NAMALWA (cell line): ENCODE measurements around the gene ARMC6.
A peak's percentile ranks its signal among the peaks of the same experiment; 100 is the strongest.
"Not testable (repeated sequence)": the region's sequence is repeated elsewhere in the genome, so short reads cannot be mapped to it uniquely, and the experiment has no call there.

Experiments
- DNase-seq: peaks from one replicate; pipeline ENCODE4 v3.0.0-alpha.2; 2015; ENCODE audit warnings: low spot score

Gene ARMC6

DNA sequence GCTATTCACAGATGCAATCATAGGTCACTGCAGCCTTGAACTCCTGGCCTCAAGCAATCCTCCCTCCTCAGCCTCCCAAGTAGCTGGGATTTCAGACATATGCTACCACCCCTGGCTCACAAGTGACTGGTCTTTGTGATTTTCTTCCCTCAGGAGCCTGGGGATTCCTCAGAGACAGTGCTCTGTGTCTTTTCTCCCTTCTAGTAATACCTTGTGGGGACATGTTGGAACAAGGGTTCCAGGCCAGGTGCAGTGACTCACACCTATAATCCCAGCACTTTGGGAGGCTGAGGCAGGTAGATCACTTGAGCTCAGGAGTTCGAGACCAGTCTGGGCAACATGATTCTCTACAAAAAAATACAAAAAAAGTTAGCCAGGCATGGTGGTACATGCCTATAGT, 10.0 kb upstream of the ARMC6 start:
- not testable (repeated sequence) for DNase-seq

DNA sequence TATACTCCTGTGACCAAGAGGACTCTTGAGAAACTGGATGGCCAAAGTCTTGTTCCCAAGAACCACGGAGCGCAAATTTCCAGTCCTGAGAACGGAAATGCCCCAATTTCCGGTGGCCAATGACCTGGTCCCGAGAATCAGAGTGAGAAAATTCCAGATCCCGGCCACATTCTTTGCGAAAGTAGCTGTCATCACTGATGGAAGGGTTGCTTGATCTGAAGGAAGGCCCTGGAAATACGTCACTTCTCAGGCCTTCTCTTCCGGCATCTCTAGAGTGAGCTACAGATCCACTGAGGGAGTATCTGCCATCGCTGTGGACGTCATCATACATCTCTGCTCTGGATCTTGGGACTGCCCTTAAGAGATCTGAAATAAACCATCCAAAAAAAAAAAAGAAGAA, 7.5 kb upstream of the ARMC6 start:
- no peak for DNase-seq

DNA sequence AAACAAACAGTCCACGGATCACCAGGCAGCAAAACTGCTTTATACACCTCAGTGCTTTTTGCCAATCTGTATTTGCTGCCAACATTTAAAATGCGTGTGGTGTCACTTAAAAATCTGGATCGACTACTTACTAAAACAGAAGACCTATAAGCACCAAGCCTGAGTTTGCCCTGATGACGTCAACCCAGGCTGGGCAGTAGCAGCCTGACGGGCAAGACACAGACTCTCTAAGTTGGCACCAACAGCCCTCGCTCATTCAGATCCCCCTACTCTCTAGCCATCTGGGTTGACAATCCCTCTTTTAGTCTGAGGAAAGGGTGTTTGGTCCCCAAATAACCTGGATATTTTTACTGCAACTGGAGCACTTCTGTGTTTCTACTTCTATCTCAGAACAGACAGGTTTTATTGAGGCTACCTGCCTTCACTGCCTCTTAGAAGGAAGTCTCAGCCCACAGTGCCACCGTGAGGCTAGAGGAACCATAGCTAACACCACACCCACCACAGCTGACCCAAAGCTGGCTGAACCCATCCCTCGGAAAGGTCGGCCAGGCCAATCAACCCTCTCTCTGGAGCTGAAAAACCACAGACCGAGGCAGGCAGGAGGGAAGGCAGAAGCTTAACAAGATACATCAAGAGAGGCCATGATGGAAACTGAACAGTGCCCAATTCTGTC, 7.0 kb upstream of the ARMC6 start:
- no peak for DNase-seq

GRCh38 chr19:19027228-19027627, 6.2 kb upstream of the ARMC6 start:
- no peak for DNase-seq

GRCh38 chr19:19028526-19028925, 4.9 kb upstream of the ARMC6 start:
- DNase-seq = no peak

- no peak for DNase-seq
These were observed 1.5 kb upstream of the ARMC6 start for GRCh38 chr19:19031891-19032290.

DNA sequence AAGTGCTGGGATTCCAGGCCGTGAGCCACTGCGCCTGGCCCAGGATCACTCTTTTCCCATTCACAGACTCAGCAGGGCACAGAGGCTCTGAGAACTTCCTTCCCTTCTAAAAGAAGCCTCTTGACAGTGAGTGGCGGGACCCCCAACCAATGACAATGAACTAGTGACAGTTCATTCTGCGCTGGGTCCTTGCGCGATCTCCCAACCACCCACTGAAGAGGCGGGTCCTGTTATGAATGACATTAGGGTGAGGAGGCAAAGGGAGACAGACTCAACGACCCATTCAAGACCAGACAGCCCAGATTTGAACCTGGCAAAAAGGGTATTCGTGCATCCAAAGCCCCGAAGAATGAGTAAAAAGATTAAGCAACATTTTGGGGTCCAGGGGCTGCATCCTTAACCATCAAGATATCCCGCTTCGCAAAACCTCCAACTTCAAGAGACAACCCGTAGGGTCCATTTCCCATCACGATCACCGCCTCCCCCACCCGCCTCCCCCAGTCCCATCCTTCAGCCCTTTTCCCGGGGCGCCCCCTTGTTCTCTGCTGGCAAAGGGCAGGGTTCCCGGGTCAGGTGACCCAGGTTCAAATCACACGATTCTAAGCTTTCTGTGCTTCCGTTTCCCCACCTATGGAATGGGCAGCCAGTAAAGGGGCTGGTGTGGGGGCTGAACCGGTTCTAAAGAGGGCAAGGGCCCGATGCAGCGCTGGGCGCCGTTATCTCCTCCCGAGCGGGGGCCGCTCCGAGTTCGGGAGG, 805 bp upstream of the ARMC6 start:
- DNase-seq = peak; percentile 97

GRCh38 chr19:19033176-19033425, 302 bp upstream of the ARMC6 start:
- DNase-seq = no peak

- peak; percentile 96 for DNase-seq
These were observed 811 bp downstream of the ARMC6 start for GRCh38 chr19:19034204-19034624.

DNA sequence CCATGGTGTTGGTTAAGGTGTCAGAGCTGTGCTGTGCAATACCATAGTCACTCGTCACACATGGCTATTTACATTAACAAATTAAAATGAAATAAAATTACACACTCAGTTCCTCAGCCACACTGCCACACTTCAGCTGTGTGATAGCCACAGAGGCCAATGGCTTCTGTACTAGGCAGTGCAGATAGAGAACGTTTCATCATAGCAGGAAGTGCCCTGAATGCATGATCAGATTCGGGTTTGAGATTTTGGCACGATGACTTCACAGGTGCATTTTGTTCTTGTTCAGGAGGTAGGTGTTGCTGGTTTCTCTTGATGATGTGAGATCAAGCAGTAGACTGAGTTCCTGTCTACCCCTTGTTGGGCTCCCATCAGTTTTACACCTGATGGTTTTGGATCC, 6.5 kb downstream of the ARMC6 start:
- DNase-seq = peak; percentile 86

DNA sequence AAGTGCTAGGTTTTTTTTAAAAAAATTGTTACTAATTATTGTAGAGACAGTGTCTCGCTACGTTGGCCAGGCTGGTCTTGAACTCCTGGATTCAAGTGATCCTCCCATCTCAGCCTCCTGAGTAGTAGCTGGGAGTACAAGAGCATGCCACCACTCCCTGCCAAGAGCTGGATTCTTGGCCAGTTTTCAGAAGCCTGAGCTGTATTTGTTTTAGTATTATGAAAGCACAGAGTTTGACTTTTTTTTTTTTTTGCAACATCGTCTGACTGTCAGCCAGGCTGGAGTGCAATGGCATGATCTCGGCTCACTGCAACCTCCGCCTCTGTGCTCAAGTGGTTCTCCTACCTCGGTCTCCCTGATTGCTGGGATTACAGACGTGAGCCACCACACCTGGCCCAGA, 7.0 kb downstream of the ARMC6 start:
- no peak for DNase-seq

DNA sequence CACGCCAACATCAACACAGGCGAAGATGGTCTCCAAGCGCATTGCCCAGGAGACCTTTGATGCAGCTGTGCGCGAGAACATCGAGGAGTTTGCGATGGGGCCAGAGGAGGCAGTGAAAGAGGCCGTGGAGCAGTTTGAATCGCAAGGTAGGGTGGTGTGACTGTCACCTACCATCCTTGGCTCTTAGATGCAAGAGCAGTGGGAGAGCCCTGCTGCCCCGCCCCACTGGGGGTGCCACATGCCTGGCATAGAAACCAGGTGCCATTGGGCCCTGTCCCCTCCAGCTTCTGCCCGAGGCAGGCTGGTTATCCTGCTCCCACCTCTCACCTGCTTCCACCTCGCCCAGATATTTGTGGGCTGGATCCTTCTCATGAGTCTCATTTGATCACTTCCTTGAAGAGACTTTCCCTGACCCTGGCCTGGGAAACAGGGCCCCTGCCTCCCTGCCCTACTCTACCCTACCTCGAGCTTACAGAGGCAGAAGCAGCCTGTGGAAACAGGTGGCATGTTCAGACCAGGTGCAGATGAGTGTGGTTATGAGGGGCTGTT, 9.4 kb downstream of the ARMC6 start:
- DNase-seq = no peak

DNA sequence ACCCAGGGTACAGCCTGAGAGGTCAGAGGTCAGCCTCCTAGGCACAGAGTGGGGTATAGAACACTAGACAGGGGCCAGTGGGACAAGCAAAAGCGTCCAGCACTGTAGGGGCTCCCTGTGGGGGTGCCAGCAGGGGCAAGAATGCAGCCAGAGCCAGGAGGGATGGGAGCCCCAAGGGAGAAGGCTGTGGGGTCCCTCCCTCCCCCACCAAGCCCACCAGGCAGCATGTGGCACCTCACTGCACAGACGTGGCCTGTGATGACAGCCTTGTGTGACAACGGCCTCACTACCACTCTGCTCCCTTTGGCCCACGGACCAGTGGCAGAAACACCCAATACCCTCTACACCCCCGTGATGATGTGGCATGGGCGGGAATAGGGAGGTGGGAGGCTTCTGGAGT, 10.1 kb downstream of the ARMC6 start:
- no peak for DNase-seq

DNA sequence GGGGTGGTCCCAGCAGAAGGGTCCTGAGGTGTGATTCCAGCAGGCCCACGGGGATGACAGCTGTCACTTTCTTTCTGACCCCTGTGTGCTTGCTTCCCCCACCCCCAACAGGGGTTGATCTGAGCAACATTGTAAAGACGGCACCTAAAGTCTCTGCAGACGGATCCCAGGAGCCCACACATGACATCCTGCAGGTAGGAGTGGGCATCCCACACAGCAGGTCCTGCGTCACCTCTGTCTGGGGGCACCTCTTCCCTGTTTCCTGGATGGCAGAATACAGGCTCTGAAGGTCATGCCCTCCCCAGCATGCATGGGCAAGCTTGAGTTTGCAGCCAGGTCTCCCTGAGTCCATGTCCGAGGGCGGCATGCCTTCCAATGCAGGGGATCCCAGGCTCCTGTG, 10.5 kb downstream of the ARMC6 start:
- no peak for DNase-seq

- no peak for DNase-seq
These were observed 16.0 kb downstream of the ARMC6 start for GRCh38 chr19:19049406-19049805.

DNA sequence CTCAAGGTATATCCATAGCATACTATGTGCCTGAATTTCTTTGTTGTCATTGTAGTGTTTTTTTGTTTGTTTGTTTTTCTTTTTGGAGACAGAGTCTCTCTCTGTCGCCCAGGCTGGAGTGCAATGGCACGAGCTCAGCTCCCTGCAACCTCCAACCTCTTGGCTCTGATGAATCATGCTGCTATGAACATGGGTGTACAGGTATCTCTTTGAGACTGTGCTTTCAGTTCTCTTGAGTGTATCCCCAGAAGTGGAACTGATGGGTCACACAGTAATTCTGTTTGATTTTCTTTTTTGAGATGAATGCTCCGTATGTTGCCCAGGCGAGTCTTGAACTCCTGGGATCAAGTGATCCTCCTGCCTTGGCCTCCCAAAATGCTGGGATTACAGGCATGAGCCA, 16.7 kb downstream of the ARMC6 start:
- DNase-seq = no peak

GRCh38 chr19:19050731-19051130, 17.3 kb downstream of the ARMC6 start:
- DNase-seq = no peak

GRCh38 chr19:19051478-19052213, 18.2 kb downstream of the ARMC6 start:
- DNase-seq = no peak

GRCh38 chr19:19052921-19053320, 19.5 kb downstream of the ARMC6 start:
- DNase-seq = no peak

- DNase-seq = peak; percentile 56
These were observed 20.3 kb downstream of the ARMC6 start for GRCh38 chr19:19053508-19054314.

GRCh38 chr19:19054315-19054938, 21.0 kb downstream of the ARMC6 start:
- no peak for DNase-seq

GRCh38 chr19:19054939-19055440, 21.6 kb downstream of the ARMC6 start:
- DNase-seq = no peak
